Activated CD8-positive, alpha-beta T cell treated with anti-CD3 and anti-CD28 coated beads for 36 hours (primary cell): ENCODE measurements around the gene ITGBL1. TPM values are rescaled to one million over a fixed set of nuclear protein-coding genes. Genes with fewer than 3 reads are reported as not detected.

Experiments
- ATAC-seq: fragments of 200-7000 bp; cut with Tn5 transposase; one replicate; pipeline ENCODE4 v1.10.0; 2021; ENCODE audit warnings: mild to moderate bottlenecking, moderate library complexity
- CTCF ChIA-PET: fragments of 350-600 bp; sonication (Branson Sonifier 250); formaldehyde crosslinking; loops from one replicate; lab custom pipeline; 2021; ENCODE audit warnings: antibody characterized with exemption; lab: Charles Lee
- POLR2A ChIA-PET: fragments of 350-600 bp; sonication (Branson Sonifier 250); formaldehyde crosslinking; loops from one replicate; lab custom pipeline; 2021; ENCODE audit warnings: antibody characterized with exemption; lab: Charles Lee
- DNase-seq: peaks from one replicate; pipeline ENCODE4 v3.0.0-alpha.2; 2020
- H3K27ac Mint-ChIP-seq: one replicate; pipeline ENCODE4 v1.8.0; 2021; ENCODE audit warnings: mild to moderate bottlenecking, mixed read lengths
- H3K27me3 Mint-ChIP-seq: one replicate; pipeline ENCODE4 v1.8.0; 2021; ENCODE audit warnings: mixed read lengths
- H3K36me3 Mint-ChIP-seq: one replicate; pipeline ENCODE4 v1.8.0; 2021; ENCODE audit warnings: low read depth, mixed read lengths
- H3K4me1 Mint-ChIP-seq: one replicate; pipeline ENCODE4 v1.8.0; 2021; ENCODE audit warnings: low read depth, mixed read lengths
- H3K4me3 Mint-ChIP-seq: one replicate; pipeline ENCODE4 v1.8.0; 2021; ENCODE audit warnings: mild to moderate bottlenecking, moderate library complexity, mixed read lengths
- H3K9me3 Mint-ChIP-seq: one replicate; pipeline ENCODE4 v1.8.0; 2021; ENCODE audit warnings: mixed read lengths
- CTCF ChIP-seq: fragments of 200-600 bp; IDR thresholded peaks from one replicate; pipeline ENCODE4 v1.8.0; 2022; ENCODE audit warnings: antibody characterized with exemption, mild to moderate bottlenecking
- intact Hi-C: fragments of 100-400 bp; cut with micrococcal nuclease; formaldehyde crosslinking; loops from one replicate; pipeline ENCODE4 v1.10.0; 2022
- total RNA-seq, 2 experiments: library from RNA; stranded (reverse); gene quantifications; one replicate each; pipeline ENCODE4 v1.2.3, GENCODE V29; 2021

ITGBL1 gene
- total RNA-seq, 2 experiments from 2014 or later: not detected

DNA sequence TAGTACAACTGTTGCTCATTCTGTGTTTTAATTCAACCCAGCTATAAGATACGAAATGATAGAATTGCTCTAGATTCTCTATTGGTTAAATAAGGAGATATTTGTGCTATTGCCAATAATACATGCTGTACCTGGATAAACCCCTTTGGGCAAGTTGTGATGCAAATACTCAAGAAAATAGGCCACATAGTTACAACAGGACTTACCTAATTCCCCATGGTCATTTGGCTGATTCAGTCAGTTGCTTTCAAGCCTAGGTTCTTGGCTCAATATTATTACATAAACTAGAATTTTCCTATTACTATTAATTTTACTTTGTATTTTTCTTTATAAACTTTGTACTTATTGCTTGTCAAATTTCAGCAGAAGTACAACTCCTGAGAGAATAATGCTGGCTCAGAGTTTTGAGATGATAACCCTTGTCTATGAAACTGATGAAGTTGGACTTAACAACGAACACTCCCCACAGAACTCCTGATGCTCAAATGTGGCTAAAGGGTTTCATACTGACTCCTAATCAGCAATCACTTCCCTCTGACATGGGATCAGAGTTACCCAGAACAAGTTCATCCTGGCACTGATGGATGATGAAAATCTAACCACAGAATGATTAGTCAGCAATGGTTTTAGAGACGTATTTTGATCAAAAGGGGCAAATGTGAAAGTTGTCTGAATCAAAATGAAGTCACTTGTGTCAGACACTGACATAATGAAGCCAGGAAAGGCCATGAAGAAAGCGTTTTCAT lies 221.1 kb downstream of the ITGBL1 start:
- Mint-ChIP-seq H3K27me3 (no peaks in the 10 kb centered on the region), H3K4me1 (no peaks in the 10 kb centered on the region), H3K36me3 (no peaks in the 10 kb centered on the region), H3K9me3 (no peaks in the 10 kb centered on the region), H3K27ac (no peak overlapping the region), H3K4me3 (no peak overlapping the region)
- TF ChIP-seq CTCF: no peak
- POLR2A ChIA-PET: no interaction called here
- ATAC-seq: no peak
- CTCF ChIA-PET: no interaction called here
- no peak for DNase-seq
- intact Hi-C loops: no loop called here

GRCh38 chr13:101681834-101682233 lies 229.4 kb downstream of the ITGBL1 start:
- Mint-ChIP-seq H3K9me3 (no peaks in the 10 kb centered on the region), H3K4me3 (no peak overlapping the region), H3K27me3 (peaks cover 6% of the 10 kb centered on the region), H3K27ac (no peak overlapping the region), H3K36me3 (no peaks in the 10 kb centered on the region), H3K4me1 (no peaks in the 10 kb centered on the region)
- ATAC-seq (no peak), DNase-seq (no peak)
- POLR2A ChIA-PET: no interaction called here
- intact Hi-C loops: no loop called here
- no peak for TF ChIP-seq CTCF
- CTCF ChIA-PET: no interaction called here

- Mint-ChIP-seq H3K27me3 (peaks cover 11% of the 10 kb centered on the region), H3K36me3 (no peaks in the 10 kb centered on the region), H3K9me3 (no peaks in the 10 kb centered on the region), H3K4me1 (no peaks in the 10 kb centered on the region), H3K4me3 (no peak overlapping the region), H3K27ac (no peak overlapping the region)
- intact Hi-C loops: no loop called here
- ChIA-PET CTCF (no interaction called here), POLR2A (no interaction called here)
- TF ChIP-seq CTCF: no peak
- DNase-seq (no peak), ATAC-seq (no peak)
Measured at GRCh38 chr13:101686003-101686402, 233.5 kb downstream of the ITGBL1 start.

DNA sequence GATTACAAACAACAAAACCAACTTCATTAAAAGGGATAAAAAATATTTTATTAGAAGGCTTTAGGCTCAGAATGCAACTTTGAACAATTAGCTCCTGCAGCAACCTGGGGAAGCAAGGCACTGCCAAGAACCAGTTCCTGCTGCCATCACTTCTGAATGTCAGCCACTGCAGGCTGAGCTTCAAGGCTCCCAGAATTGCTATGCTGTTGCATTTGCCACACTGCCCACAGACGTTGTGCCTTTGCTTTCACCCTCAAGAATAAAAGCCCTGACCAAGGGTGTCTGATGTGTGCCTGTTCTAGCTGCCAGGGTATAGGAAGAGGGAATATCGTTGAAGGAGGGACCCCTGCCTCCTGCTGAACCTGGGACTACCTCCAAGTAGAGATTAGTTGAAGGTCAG lies 238.4 kb downstream of the ITGBL1 start:
- ChIA-PET POLR2A (no interaction called here), CTCF (no interaction called here)
- ATAC-seq (no peak), DNase-seq (no peak)
- Mint-ChIP-seq H3K4me3 (no peak overlapping the region), H3K4me1 (no peaks in the 10 kb centered on the region), H3K27ac (no peak overlapping the region), H3K27me3 (peaks cover 8% of the 10 kb centered on the region), H3K36me3 (no peaks in the 10 kb centered on the region), H3K9me3 (no peaks in the 10 kb centered on the region)
- intact Hi-C loops: no loop called here
- no peak for TF ChIP-seq CTCF

- H3K9me3 Mint-ChIP-seq: no peaks in the 10 kb centered on the region
- H3K36me3 Mint-ChIP-seq: no peaks in the 10 kb centered on the region
- ATAC-seq: no peak
- H3K27ac Mint-ChIP-seq: no peak overlapping the region
- intact Hi-C loops: no loop called here
- CTCF ChIA-PET: no interaction called here
- POLR2A ChIA-PET: no interaction called here
- no peak for TF ChIP-seq CTCF
- peaks cover 8% of the 10 kb centered on the region for H3K27me3 Mint-ChIP-seq
- no peaks in the 10 kb centered on the region for H3K4me1 Mint-ChIP-seq
- DNase-seq: no peak
- H3K4me3 Mint-ChIP-seq: no peak overlapping the region
Measured at GRCh38 chr13:101691341-101691860, 238.9 kb downstream of the ITGBL1 start.
